BJ (cell line): ENCODE results near the gene OR2Y1. TPM values are rescaled to one million over a fixed set of nuclear protein-coding genes. Genes with fewer than 3 reads are reported as not detected.

Experiments used
- CTCF ChIA-PET: fragments of 350-600 bp; formaldehyde crosslinking; extraction: SDS; loops from one replicate; lab custom pipeline; 2021; ENCODE audit warnings: antibody characterized with exemption, inconsistent platforms; lab: Yijun Ruan, JAX
- POLR2A ChIA-PET: fragments of 300-600 bp; sonication (Branson Sonifier 250); formaldehyde crosslinking; extraction: SDS; loops from one replicate; lab custom pipeline; 2021; ENCODE audit warnings: antibody characterized with exemption; lab: Charles Lee
- DNase-seq: peaks from one replicate; pipeline ENCODE4 v3.0.0-alpha.2; 2011; ENCODE audit warnings: low read depth
- H3K27me3 ChIP-seq: 2 replicates; pipeline ENCODE4 v1.6.0; 2011; ENCODE audit warnings: low read length; ENCODE audit not compliant: control insufficient read depth, insufficient read depth
- H3K36me3 ChIP-seq: 2 replicates; pipeline ENCODE4 v1.5.1; 2011; ENCODE audit warnings: low read length; ENCODE audit not compliant: control insufficient read depth, insufficient read depth
- H3K4me3 ChIP-seq: 2 replicates; pipeline ENCODE4 v1.5.1; 2011; ENCODE audit warnings: low read depth, mild to moderate bottlenecking, control low read depth, low read length
- CTCF ChIP-seq: IDR thresholded peaks from 2 replicates; pipeline ENCODE4 v1.5.1; 2011; ENCODE audit warnings: low read depth, mild to moderate bottlenecking, control low read depth, inconsistent platforms, low read length, moderate library complexity; ENCODE audit not compliant: insufficient read depth
- polyA plus RNA-seq: library from polyadenylated mRNA; depleted of rRNA; stranded (reverse); fragments of >200 nt; gene quantifications from 2 replicates; pipeline ENCODE4 v1.2.3, GENCODE V29; 2011; rRNA removed
- small RNA-seq: library from RNA; depleted of rRNA; stranded (forward); fragments of <200 nt; gene quantifications from one replicate; pipeline ENCODE3, GENCODE V24; 2012; ENCODE audit warnings: low replicate concordance, low read depth; ENCODE audit not compliant: insufficient read length

Gene OR2Y1
- polyA plus RNA-seq, 1 experiment, result not detected

GRCh38 chr5:180689775-180690174, 50.1 kb downstream of the OR2Y1 start:
- TF ChIP-seq CTCF, result no peak
- no peak for DNase-seq
- Histone ChIP-seq H3K4me3 (no peak overlapping the region), H3K27me3 (no peaks in the 10 kb centered on the region; the same call in 1 of the 2 replicates), H3K36me3 (no peaks in the 10 kb centered on the region)
- ChIA-PET CTCF (interaction anchor here (0.9 kb wide), 1 partner anchor 112 kb away, joined by 4 read pairs; no protein-coding TSS in a partner anchor), POLR2A (no interaction called here)

Small RNA genes lying within 50 kb of the gene (small RNA-seq; reads per million reads assigned to genes)
- gene RNU1-17P, result not detected

Other genes starting within 250 kb of the OR2Y1 start
- 3.9 and 8.8 TPM in 2 replicates for gene CNOT6, start 245.7 kb downstream of the OR2Y1 start, polyA plus RNA-seq
- not detected in 2 replicates for gene SCGB3A1, start 148.6 kb downstream of the OR2Y1 start, polyA plus RNA-seq
- 0.09 and 0.27 TPM in 2 replicates for gene FLT4, start 90.5 kb downstream of the OR2Y1 start, polyA plus RNA-seq
- gene MGAT1, start 62.7 kb upstream of the OR2Y1 start, polyA plus RNA-seq, result 156 and 197 TPM in 2 replicates
- gene ZFP62, start 121.2 kb upstream of the OR2Y1 start, polyA plus RNA-seq, result 5.4 and 9.3 TPM in 2 replicates
- gene BTNL8, start 159.1 kb upstream of the OR2Y1 start, polyA plus RNA-seq, result not detected in 2 replicates
- gene BTNL3, start 248.8 kb upstream of the OR2Y1 start, polyA plus RNA-seq, result not detected in 2 replicates